GM12878 (cell line): ENCODE results near the gene SEC23IP. TPM values are rescaled to one million over a fixed set of nuclear protein-coding genes. Genes with fewer than 3 reads are reported as not detected.

Source experiments
- ATAC-seq: fragments of 200-7000 bp; cut with Tn5 transposase; 3 replicates; pipeline ENCODE4 v1.9.1; 2020; ENCODE audit warnings: mild to moderate bottlenecking, moderate library complexity
- BruUV-seq: library from RNA; stranded (reverse); fragments of 400-500 nt; replicated peaks from 2 replicates; lab custom pipeline; 2021; lab: Mats Ljungman, UMichigan
- CTCF ChIA-PET: fragments of 300-600 bp; sonication (Branson Sonifier 250); formaldehyde crosslinking; extraction: SDS; loops from one replicate; lab custom pipeline; 2021; ENCODE audit warnings: inconsistent platforms; lab: Yijun Ruan, JAX
- POLR2A ChIA-PET: fragments of 350-600 bp; formaldehyde crosslinking; extraction: SDS; loops from one replicate; lab custom pipeline; 2021; ENCODE audit warnings: inconsistent platforms; lab: Charles Lee
- RAD21 ChIA-PET: fragments of 300-600 bp; sonication (Branson Sonifier 250); formaldehyde crosslinking; loops from one replicate; lab custom pipeline; 2023; ENCODE audit warnings: antibody characterized with exemption; ENCODE audit not compliant: unreplicated experiment; lab: Charles Lee
- SMC1A ChIA-PET: fragments of 300-600 bp; sonication (Branson Sonifier 250); formaldehyde crosslinking; loops from one replicate; lab custom pipeline; 2023; ENCODE audit not compliant: unreplicated experiment, uncharacterized antibody; lab: Charles Lee
- DNase-seq: peaks from one replicate; pipeline ENCODE4 v3.0.0-alpha.2; 2011; ENCODE audit warnings: low read depth, low spot score
- FAIRE-seq: peaks from 3 replicates; lab custom pipeline; 2011; peaks lifted over from hg19 to GRCh38; lab: Jason Lieb, UNC
- H2AFZ ChIP-seq: 2 replicates; pipeline ENCODE4 v1.6.0; 2011; ENCODE audit warnings: low read depth, low read length, control low read depth; ENCODE audit not compliant: control insufficient read depth
- H3K27ac ChIP-seq: 2 replicates; pipeline ENCODE4 v1.5.1; 2011; ENCODE audit warnings: control low read depth; ENCODE audit not compliant: control insufficient read depth, insufficient read depth
- H3K27me3 ChIP-seq, 2 experiments: replicated peaks in 1 of 2; 2 replicates each; pipeline versions ENCODE4 v1.6.0 to v1.6.1; 2011; ENCODE audit warnings: low read length in 1 of 2; ENCODE audit not compliant: control insufficient read depth in 2 of 2, insufficient read depth in 2 of 2
- H3K36me3 ChIP-seq, 2 experiments: 2 replicates each; pipeline ENCODE4 v1.5.1; 2011; ENCODE audit warnings: low read length in 1 of 2; ENCODE audit not compliant: control insufficient read depth in 2 of 2, insufficient read depth in 2 of 2
- H3K4me1 ChIP-seq: 2 replicates; pipeline ENCODE4 v1.6.1; 2011; ENCODE audit warnings: mild to moderate bottlenecking, low read length, moderate library complexity, mixed read lengths; ENCODE audit not compliant: control insufficient read depth, insufficient read depth
- H3K4me2 ChIP-seq: 2 replicates; pipeline ENCODE4 v1.6.0; 2011; ENCODE audit warnings: control low read depth; ENCODE audit not compliant: control insufficient read depth, insufficient read depth
- H3K4me3 ChIP-seq: fragments of 200-600 bp; sonication (generic); 2 replicates; pipeline ENCODE4 v1.5.1; 2016
- H3K79me2 ChIP-seq: 2 replicates; pipeline ENCODE4 v1.6.0; 2011; ENCODE audit warnings: low read length; ENCODE audit not compliant: control insufficient read depth, insufficient read depth
- H3K9ac ChIP-seq: 2 replicates; pipeline ENCODE4 v1.8.0; 2011; ENCODE audit warnings: low read length, control low read depth, mixed read lengths; ENCODE audit not compliant: control insufficient read depth, insufficient read depth
- H3K9me3 ChIP-seq: replicated peaks from 3 replicates; pipeline ENCODE4 v1.5.1; 2011; ENCODE audit warnings: mild to moderate bottlenecking, low read length; ENCODE audit not compliant: control insufficient read depth, insufficient read depth
- H4K20me1 ChIP-seq: 2 replicates; pipeline ENCODE4 v1.6.0; 2011; ENCODE audit not compliant: control insufficient read depth, insufficient read depth
- CBX5 ChIP-seq: sonication (generic); IDR thresholded peaks from 2 replicates; pipeline ENCODE4 v1.6.1; 2016; ENCODE audit warnings: low read depth, moderate library complexity, mild to moderate bottlenecking, inconsistent platforms
- ELK1 ChIP-seq: IDR thresholded peaks from 2 replicates; pipeline ENCODE4 v1.6.1; 2012; ENCODE audit warnings: low read depth, low read length, improper control_type of control experiment
- HSF1 ChIP-seq: fragments of 150-350 bp; IDR thresholded peaks from 2 replicates; pipeline ENCODE4 v1.6.1; 2014; ENCODE audit warnings: mild to moderate bottlenecking, low read depth, low read length
- IKZF1 ChIP-seq: fragments of 450-650 bp; conservative IDR thresholded peaks from 2 replicates; pipeline ENCODE4 v1.6.1; 2017; ENCODE audit warnings: antibody characterized with exemption, mild to moderate bottlenecking
- MTA2 ChIP-seq: fragments of 450-650 bp; IDR thresholded peaks from 2 replicates; pipeline ENCODE4 v1.6.1; 2016; ENCODE audit warnings: low read depth, mild to moderate bottlenecking, moderate library complexity
- MXI1 ChIP-seq: fragments of 150-350 bp; IDR thresholded peaks from 2 replicates; pipeline ENCODE4 v1.6.1; 2011; ENCODE audit warnings: low read depth, mild to moderate bottlenecking, inconsistent platforms, low read length, improper control_type of control experiment
- NFIC ChIP-seq: IDR thresholded peaks from 2 replicates; pipeline ENCODE4 v1.6.1; 2012; ENCODE audit warnings: low read depth, mild to moderate bottlenecking, inconsistent platforms, low read length, moderate library complexity
- NFYA ChIP-seq: IDR thresholded peaks from 2 replicates; pipeline ENCODE4 v1.6.1; 2011; ENCODE audit warnings: low read depth, mild to moderate bottlenecking, low read length, improper control_type of control experiment, borderline replicate concordance
- PKNOX1 ChIP-seq: fragments of 450-650 bp; IDR thresholded peaks from 2 replicates; pipeline ENCODE4 v1.6.1; 2016; ENCODE audit warnings: mild to moderate bottlenecking
- RAD51 ChIP-seq: fragments of 450-650 bp; IDR thresholded peaks from 2 replicates; pipeline ENCODE4 v1.6.1; 2016; ENCODE audit warnings: moderate library complexity, mild to moderate bottlenecking, inconsistent platforms
- RBBP5 ChIP-seq: fragments of 200-600 bp; sonication (generic); conservative IDR thresholded peaks from 2 replicates; pipeline ENCODE4 v1.6.1; 2016
- SIX5 ChIP-seq: IDR thresholded peaks from 2 replicates; pipeline ENCODE4 v1.6.1; 2011; ENCODE audit warnings: mild to moderate bottlenecking, low read depth, low read length, moderate library complexity; ENCODE audit not compliant: severe bottlenecking
- SUZ12 ChIP-seq: fragments of 200-600 bp; sonication (generic); IDR thresholded peaks from one replicate; pipeline ENCODE4 v1.6.1; 2018; ENCODE audit warnings: antibody characterized with exemption, mild to moderate bottlenecking; ENCODE audit not compliant: unreplicated experiment
- YBX1 ChIP-seq: fragments of 450-650 bp; IDR thresholded peaks from 2 replicates; pipeline ENCODE4 v1.6.1; 2016; ENCODE audit warnings: antibody characterized with exemption
- WGBS: methylation state at CpG from one replicate; pipeline ENCODE4 v1.1.6; 2016; ENCODE audit warnings: low lambda C conversion rate; ENCODE audit not compliant: insufficient replicate concordance, insufficient coverage; ENCODE audit errors: missing lambda C conversion rate; 5-methylcytosine and 5-hydroxymethylcytosine counted together
- in situ Hi-C: fragments of 300-500 bp; cut with MboI; formaldehyde crosslinking; loops from 9 replicates; pipeline ENCODE4 v1.14.3; 2018; ENCODE audit warnings: mixed read lengths
- intact Hi-C: fragments of 100-400 bp; cut with micrococcal nuclease; formaldehyde crosslinking; loops from one replicate; pipeline ENCODE4 v1.14.2; 2022; ENCODE audit not compliant: unreplicated experiment
- polyA plus RNA-seq, 11 experiments: library from polyadenylated mRNA; depleted of rRNA in 4 of 11; unstranded in 6 of 11; stranded (reverse) in 5 of 11; fragments of >200 nt; fragmentation: Nextera tagmentation in 4 of 11; fragmentation: Illumina TruSeq in 1 of 11; extraction: Ambion mirVana in 4 of 11; extraction: Trizol in 1 of 11; gene quantifications; 1 replicate in 1 of 11; 2 replicates in 10 of 11; pipeline versions ENCODE4 v1.2.1 to v1.2.3, GENCODE V29; 2011 to 2016; ENCODE audit warnings: inconsistent platforms in 2 of 11, missing spikeins in 2 of 11, low read depth in 1 of 11
- total RNA-seq, 4 experiments: library from RNA; depleted of rRNA in 3 of 4; stranded (reverse); fragments of >200 nt in 3 of 4; fragmentation: Illumina TruSeq in 1 of 4; extraction: Trizol in 1 of 4; gene quantifications; 2 replicates each; pipeline versions ENCODE4 v1.2.1 to v1.2.3, GENCODE V29; 2013 to 2021
- TF ChIP-seq, protein P1 (sequence below), 3 experiments: IDR thresholded peaks in 2 of 3; conservative IDR thresholded peaks in 1 of 3; 2 replicates each; pipeline ENCODE4 v1.5.1; 2011; ENCODE audit warnings: low read depth in 3 of 3, low read length in 3 of 3, mild to moderate bottlenecking in 3 of 3, control low read depth in 2 of 3, moderate library complexity in 2 of 3, inconsistent platforms in 1 of 3, mixed read lengths in 1 of 3; ENCODE audit not compliant: control insufficient read depth in 2 of 3, insufficient read depth in 1 of 3; ENCODE audit errors: extremely low read depth in 1 of 3
- TF ChIP-seq, protein P2 (sequence below): IDR thresholded peaks from 2 replicates; pipeline ENCODE4 v1.6.1; 2011; ENCODE audit warnings: mild to moderate bottlenecking, low read depth, low read length, moderate library complexity; ENCODE audit not compliant: insufficient replicate concordance

The SEC23IP gene
- total and polyA plus RNA-seq, 10 of the 15 experiments (the other 5 are each of a cell fraction or from before 2014, with no cell fraction given) = 15.1 to 82.5 (median 36.0) TPM

GRCh38 chr10:119871881-119872609 lies 20.5 kb upstream of the SEC23IP start:
- intact Hi-C loops (loop anchor here (5.0 kb wide), 1 partner anchor 275 kb away; the partner anchor contains the start of gene TIAL1), in situ Hi-C loops (no loop called here)
- DNase-seq (no peak), ATAC-seq (peak; percentile 50), FAIRE-seq (no peak)
- Histone ChIP-seq H2AFZ (peak overlapping the region; percentile 68), H3K36me3 (no peaks in the 10 kb centered on the region), H3K9ac (peak overlapping the region; percentile 84), H3K27me3 (no peaks in the 10 kb centered on the region), H3K4me3 (peak overlapping the region; percentile 85), H3K4me2 (peak overlapping the region; percentile 82), H3K4me1 (peaks cover 9% of the 10 kb centered on the region), H3K79me2 (peaks cover 52% of the 10 kb centered on the region), H3K9me3 (no peaks in the 10 kb centered on the region), H3K27ac (peak overlapping the region; percentile 83), H4K20me1 (no peaks in the 10 kb centered on the region)
- no TSS peak for BruUV-seq
- CTCF ChIA-PET = interaction anchor here (0.7 to 5.9 kb wide), 11 partner anchors 11 to 465 kb away, joined by 3 to 85 read pairs (median 4); partner anchors contain the start of gene SEC23IP
- POLR2A ChIA-PET = interaction anchor here (0.6 to 5.0 kb wide), 17 partner anchors 10 to 279 kb away, joined by 3 to 69 read pairs (median 4); partner anchors contain the start of genes BAG3, INPP5F and SEC23IP
- RAD21 ChIA-PET = interaction anchor here (0.6 to 5.5 kb wide), 14 partner anchors 13 to 185 kb away, joined by 3 to 54 read pairs (median 7); partner anchors contain the start of genes INPP5F and SEC23IP
- SMC1A ChIA-PET = interaction anchor here (0.6 to 3.5 kb wide), 20 partner anchors 8 to 336 kb away, joined by 3 to 27 read pairs (median 3); partner anchors contain the start of gene SEC23IP
- under 1% methylated on average over 33 of the region's 56 CpGs for WGBS
- TF ChIP-seq HSF1 (no peak), RBBP5 (no peak), IKZF1 (no peak), YBX1 (no peak), RAD51 (no peak), ELK1 (no peak), MTA2 (no peak), NFYA (no peak), PKNOX1 (peak; percentile 94), SIX5 (no peak), SUZ12 (no peak), MXI1 (no peak), CBX5 (no peak), NFIC (no peak)
- TF ChIP-seq, protein P1, sequence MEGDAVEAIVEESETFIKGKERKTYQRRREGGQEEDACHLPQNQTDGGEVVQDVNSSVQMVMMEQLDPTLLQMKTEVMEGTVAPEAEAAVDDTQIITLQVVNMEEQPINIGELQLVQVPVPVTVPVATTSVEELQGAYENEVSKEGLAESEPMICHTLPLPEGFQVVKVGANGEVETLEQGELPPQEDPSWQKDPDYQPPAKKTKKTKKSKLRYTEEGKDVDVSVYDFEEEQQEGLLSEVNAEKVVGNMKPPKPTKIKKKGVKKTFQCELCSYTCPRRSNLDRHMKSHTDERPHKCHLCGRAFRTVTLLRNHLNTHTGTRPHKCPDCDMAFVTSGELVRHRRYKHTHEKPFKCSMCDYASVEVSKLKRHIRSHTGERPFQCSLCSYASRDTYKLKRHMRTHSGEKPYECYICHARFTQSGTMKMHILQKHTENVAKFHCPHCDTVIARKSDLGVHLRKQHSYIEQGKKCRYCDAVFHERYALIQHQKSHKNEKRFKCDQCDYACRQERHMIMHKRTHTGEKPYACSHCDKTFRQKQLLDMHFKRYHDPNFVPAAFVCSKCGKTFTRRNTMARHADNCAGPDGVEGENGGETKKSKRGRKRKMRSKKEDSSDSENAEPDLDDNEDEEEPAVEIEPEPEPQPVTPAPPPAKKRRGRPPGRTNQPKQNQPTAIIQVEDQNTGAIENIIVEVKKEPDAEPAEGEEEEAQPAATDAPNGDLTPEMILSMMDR (IDR thresholded peaks at IDR 0.05 in 2 of 3, conservative IDR thresholded peaks at IDR 0.05 in 1 of 3; ENCODE audit: control insufficient read depth in 2 of 3, extremely low read depth in 1 of 3, insufficient read depth in 1 of 3, low read depth in 3 of 3, low read length in 3 of 3) = no peak
- TF ChIP-seq, protein P2, sequence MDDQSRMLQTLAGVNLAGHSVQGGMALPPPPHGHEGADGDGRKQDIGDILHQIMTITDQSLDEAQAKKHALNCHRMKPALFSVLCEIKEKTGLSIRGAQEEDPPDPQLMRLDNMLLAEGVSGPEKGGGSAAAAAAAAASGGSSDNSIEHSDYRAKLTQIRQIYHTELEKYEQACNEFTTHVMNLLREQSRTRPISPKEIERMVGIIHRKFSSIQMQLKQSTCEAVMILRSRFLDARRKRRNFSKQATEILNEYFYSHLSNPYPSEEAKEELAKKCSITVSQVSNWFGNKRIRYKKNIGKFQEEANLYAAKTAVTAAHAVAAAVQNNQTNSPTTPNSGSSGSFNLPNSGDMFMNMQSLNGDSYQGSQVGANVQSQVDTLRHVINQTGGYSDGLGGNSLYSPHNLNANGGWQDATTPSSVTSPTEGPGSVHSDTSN = peak; percentile 87
